SK-N-MC (cell line): ENCODE results near the gene TBC1D22A.

Experiments
- EZH2 ChIP-seq: fragments of 200-600 bp; sonication (generic); IDR thresholded peaks from one replicate; pipeline ENCODE4 v1.6.1; 2017; ENCODE audit warnings: antibody characterized with exemption
- POLR2AphosphoS5 ChIP-seq: IDR thresholded peaks from 2 replicates; pipeline ENCODE4 v1.6.1; 2012; ENCODE audit warnings: mild to moderate bottlenecking, low read depth, low read length, borderline replicate concordance

GRCh38 chr22:47051441-47052071 lies 289.1 kb downstream of the TBC1D22A start:
- TF ChIP-seq POLR2AphosphoS5 = no peak
- TF ChIP-seq EZH2 = no peak
